Measurements from ENCODE around the gene TTN.
"Not testable (repeated sequence)": the region's sequence is repeated elsewhere in the genome, so short reads cannot be mapped to it uniquely, and the experiment has no call there.

TTN gene

GRCh38 chr2:178658480-178658879 lies 148.7 kb downstream of the TTN start:
- DNase-seq (ENCODE audit: low read depth in 3 of 3): not testable (repeated sequence)

GRCh38 chr2:178650554-178650953 lies 156.7 kb downstream of the TTN start:
- no peak for DNase-seq (ENCODE audit: low read depth in 3 of 3)

- no peak for DNase-seq (ENCODE audit: low read depth in 3 of 3)
These were observed 162.3 kb downstream of the TTN start for GRCh38 chr2:178644919-178645318.

- no peak for DNase-seq (ENCODE audit: low read depth in 3 of 3)
These were observed 165.7 kb downstream of the TTN start for GRCh38 chr2:178641498-178641897.

- DNase-seq (ENCODE audit: low read depth in 3 of 3): no peak
These were observed 171.3 kb downstream of the TTN start for GRCh38 chr2:178635897-178636296.

GRCh38 chr2:178632729-178633128 lies 174.5 kb downstream of the TTN start:
- DNase-seq (ENCODE audit: low read depth in 3 of 3): no peak

GRCh38 chr2:178630581-178630980 lies 176.6 kb downstream of the TTN start:
- DNase-seq (ENCODE audit: low read depth in 3 of 3): no peak

- DNase-seq (ENCODE audit: low read depth in 3 of 3): no peak
These were observed 177.8 kb downstream of the TTN start for GRCh38 chr2:178629463-178629862.

- DNase-seq (ENCODE audit: low read depth in 3 of 3): no peak
These were observed 178.6 kb downstream of the TTN start for GRCh38 chr2:178628605-178629004.

GRCh38 chr2:178627401-178627800 lies 179.8 kb downstream of the TTN start:
- DNase-seq (ENCODE audit: low read depth in 3 of 3): no peak

- DNase-seq (ENCODE audit: low read depth in 3 of 3): no peak
These were observed 191.3 kb downstream of the TTN start for GRCh38 chr2:178615969-178616368.

- DNase-seq (ENCODE audit: low read depth in 3 of 3): no peak
These were observed 204.3 kb downstream of the TTN start for GRCh38 chr2:178602901-178603300.

GRCh38 chr2:178592655-178593054 lies 214.6 kb downstream of the TTN start:
- no peak for DNase-seq (ENCODE audit: low read depth in 3 of 3)

- DNase-seq (ENCODE audit: low read depth in 3 of 3): no peak
These were observed 217.9 kb downstream of the TTN start for GRCh38 chr2:178589335-178589734.

GRCh38 chr2:178584666-178585065 lies 222.6 kb downstream of the TTN start:
- no peak for DNase-seq (ENCODE audit: low read depth in 3 of 3)

- DNase-seq (ENCODE audit: low read depth in 3 of 3): no peak
These were observed 228.2 kb downstream of the TTN start for GRCh38 chr2:178579006-178579405.

GRCh38 chr2:178574789-178575188 lies 232.4 kb downstream of the TTN start:
- DNase-seq (ENCODE audit: low read depth in 3 of 3): no peak

- no peak for DNase-seq (ENCODE audit: low read depth in 3 of 3)
These were observed 239.0 kb downstream of the TTN start for GRCh38 chr2:178568227-178568626.

- DNase-seq (ENCODE audit: low read depth in 3 of 3): no peak
These were observed 254.2 kb downstream of the TTN start for GRCh38 chr2:178553047-178553446.

GRCh38 chr2:178550352-178550751 lies 256.9 kb downstream of the TTN start:
- DNase-seq (ENCODE audit: low read depth in 3 of 3): no peak

GRCh38 chr2:178542569-178542968 lies 264.7 kb downstream of the TTN start:
- DNase-seq (ENCODE audit: low read depth in 3 of 3): no peak

GRCh38 chr2:178542161-178542560 lies 265.1 kb downstream of the TTN start:
- no peak for DNase-seq (ENCODE audit: low read depth in 3 of 3)

- no peak for DNase-seq (ENCODE audit: low read depth in 3 of 3)
These were observed 271.2 kb downstream of the TTN start for GRCh38 chr2:178536037-178536436.

- DNase-seq (ENCODE audit: low read depth in 3 of 3): no peak
These were observed 276.1 kb downstream of the TTN start for GRCh38 chr2:178531168-178531567.

Data from stimulated activated CD4-positive, alpha-beta T cell treated with anti-CD3 and anti-CD28 coated beads, TNF-alpha, amount 100 ng/mL, for 48 hours (primary cell).